A673 (cell line): ENCODE data around the gene NOL9. TPM values are rescaled to one million over a fixed set of nuclear protein-coding genes. Genes with fewer than 3 reads are reported as not detected.

Experiments
- BruUV-seq: library from RNA; stranded (reverse); fragments of 400-500 nt; replicated peaks from 2 replicates; lab custom pipeline; 2021; lab: Mats Ljungman, UMichigan
- CTCF ChIA-PET: fragments of 300-600 bp; sonication (Branson Sonifier 250); formaldehyde crosslinking; loops from one replicate; lab custom pipeline; 2022; ENCODE audit warnings: antibody characterized with exemption; lab: Charles Lee
- POLR2A ChIA-PET: fragments of 300-600 bp; sonication (Branson Sonifier 250); formaldehyde crosslinking; loops from one replicate; lab custom pipeline; 2022; ENCODE audit warnings: antibody characterized with exemption; ENCODE audit not compliant: low non-redundant PET; lab: Charles Lee
- DNase-seq: peaks from one replicate; pipeline ENCODE4 v3.0.0-alpha.2; 2015; ENCODE audit warnings: low spot score
- H3K27ac ChIP-seq: fragments of 200-600 bp; sonication (generic); 2 replicates; pipeline ENCODE4 v1.5.1; 2016; ENCODE audit warnings: mixed run types, low read depth, mild to moderate bottlenecking, mixed read lengths, antibody characterized with exemption, low read length; ENCODE audit not compliant: poor library complexity, severe bottlenecking
- H3K27me3 ChIP-seq: fragments of 200-600 bp; sonication (generic); replicated peaks from 2 replicates; pipeline ENCODE4 v1.6.1; 2017; ENCODE audit warnings: mixed run types, low read depth, mild to moderate bottlenecking, mixed read lengths, antibody characterized with exemption, low read length; ENCODE audit not compliant: insufficient read depth, poor library complexity
- H3K36me3 ChIP-seq: fragments of 200-600 bp; sonication (generic); 2 replicates; pipeline ENCODE4 v1.6.1; 2016; ENCODE audit warnings: mixed run types, mild to moderate bottlenecking, mixed read lengths, antibody characterized with exemption, low read length; ENCODE audit not compliant: insufficient read depth, poor library complexity, severe bottlenecking
- H3K4me1 ChIP-seq: fragments of 200-600 bp; sonication (generic); 2 replicates; pipeline ENCODE4 v1.6.1; 2017; ENCODE audit warnings: mixed run types, mild to moderate bottlenecking, mixed read lengths, antibody characterized with exemption, low read length; ENCODE audit not compliant: insufficient read depth, poor library complexity, severe bottlenecking
- H3K4me3 ChIP-seq: fragments of 200-600 bp; sonication (generic); 2 replicates; pipeline ENCODE4 v1.5.1; 2016; ENCODE audit warnings: low read depth, mixed run types, mild to moderate bottlenecking, mixed read lengths, low read length; ENCODE audit not compliant: poor library complexity, severe bottlenecking
- H3K9me3 ChIP-seq: fragments of 200-600 bp; sonication (generic); 2 replicates; pipeline ENCODE4 v1.6.1; 2016; ENCODE audit warnings: mixed run types, low read depth, mild to moderate bottlenecking, mixed read lengths, antibody characterized with exemption, low read length; ENCODE audit not compliant: poor library complexity, severe bottlenecking
- CTCF ChIP-seq: fragments of 300-800, 200-600 bp; sonication (generic); conservative IDR thresholded peaks from 2 replicates; pipeline ENCODE4 v1.5.1; 2017; ENCODE audit warnings: low read depth, mild to moderate bottlenecking, antibody characterized with exemption, low read length, moderate library complexity, mixed read lengths
- EZH2 ChIP-seq: fragments of 200-600 bp; sonication (generic); IDR thresholded peaks from 2 replicates; pipeline ENCODE4 v1.6.1; 2017; ENCODE audit warnings: borderline replicate concordance, low read depth, mild to moderate bottlenecking, mixed read lengths, antibody characterized with exemption, low read length; ENCODE audit not compliant: poor library complexity, severe bottlenecking
- intact Hi-C: fragments of 100-400 bp; cut with micrococcal nuclease; formaldehyde crosslinking; loops from one replicate; pipeline ENCODE4 v1.10.0; 2022; ENCODE audit not compliant: unreplicated experiment
- total RNA-seq: library from RNA; stranded (reverse); gene quantifications from 2 replicates; pipeline ENCODE4 v1.2.3, GENCODE V29; 2021

Gene NOL9
- total RNA-seq, 1 experiment from 2014 or later: 55.6 TPM

GRCh38 chr1:6473156-6473555 is 81.2 kb downstream of the NOL9 start:
- Histone ChIP-seq H3K27me3 (no peaks in the 10 kb centered on the region), H3K4me1 (no peaks in the 10 kb centered on the region), H3K9me3 (no peaks in the 10 kb centered on the region), H3K4me3 (no peak overlapping the region), H3K27ac (no peak overlapping the region), H3K36me3 (no peaks in the 10 kb centered on the region)
- no peak for DNase-seq
- POLR2A ChIA-PET: no interaction called here
- intact Hi-C loops: no loop called here
- BruUV-seq: no TSS peak
- CTCF ChIA-PET: interaction anchor here (0.9 to 1.1 kb wide), 2 partner anchors 12 to 227 kb away, joined by 3 to 5 read pairs; no protein-coding TSS in a partner anchor
- TF ChIP-seq EZH2 (no peak), CTCF (no peak)

- no peak overlapping the region for H3K4me3 ChIP-seq
- no peaks in the 10 kb centered on the region for H3K4me1 ChIP-seq
- ChIA-PET CTCF (interaction anchor here (1.1 kb wide), 1 partner anchor 226 kb away, joined by 3 read pairs; no protein-coding TSS in a partner anchor), POLR2A (no interaction called here)
- BruUV-seq: no TSS peak
- no peak overlapping the region for H3K27ac ChIP-seq
- no peak for DNase-seq
- H3K9me3 ChIP-seq: no peaks in the 10 kb centered on the region
- no peaks in the 10 kb centered on the region for H3K36me3 ChIP-seq
- peak; percentile 59 for TF ChIP-seq CTCF
- no peak for TF ChIP-seq EZH2
- intact Hi-C loops: no loop called here
- H3K27me3 ChIP-seq: no peaks in the 10 kb centered on the region
These were observed 81.9 kb downstream of the NOL9 start for GRCh38 chr1:6472391-6472790.

- Histone ChIP-seq H3K36me3 (no peaks in the 10 kb centered on the region), H3K4me1 (no peaks in the 10 kb centered on the region), H3K9me3 (no peaks in the 10 kb centered on the region), H3K27me3 (no peaks in the 10 kb centered on the region), H3K27ac (no peak overlapping the region), H3K4me3 (no peak overlapping the region)
- ChIA-PET POLR2A (no interaction called here), CTCF (no interaction called here)
- TF ChIP-seq CTCF (no peak), EZH2 (no peak)
- intact Hi-C loops: no loop called here
- DNase-seq: no peak
- BruUV-seq: no TSS peak
These were observed 82.3 kb downstream of the NOL9 start for GRCh38 chr1:6471970-6472368.

Other genes with a start within 250 kb of the NOL9 start
- 129 and 132 TPM in 2 replicates for gene ACOT7, start 160.7 kb downstream of the NOL9 start, total RNA-seq
- gene HES2, start 134.6 kb downstream of the NOL9 start, total RNA-seq: not detected in 2 replicates
- gene ESPN, start 129.7 kb downstream of the NOL9 start, total RNA-seq: not detected in 2 replicates
- gene TNFRSF25, start 88.3 kb downstream of the NOL9 start, total RNA-seq: 0.97 and 1.5 TPM in 2 replicates
- 0.86 and 2.3 TPM in 2 replicates for gene PLEKHG5, start 62.8 kb downstream of the NOL9 start, total RNA-seq
- not detected in 2 replicates for gene TAS1R1, start 794 bp upstream of the NOL9 start, total RNA-seq
- gene ZBTB48, start 25.5 kb upstream of the NOL9 start, total RNA-seq: 29.9 and 35.3 TPM in 2 replicates
- 29.4 and 38.0 TPM in 2 replicates for gene KLHL21, start 48.4 kb upstream of the NOL9 start, total RNA-seq
- gene PHF13, start 59.2 kb upstream of the NOL9 start, total RNA-seq: 37.8 and 44.2 TPM in 2 replicates
- 23.6 and 27.9 TPM in 2 replicates for gene THAP3, start 70.4 kb upstream of the NOL9 start, total RNA-seq
- 94.2 and 106 TPM in 2 replicates for gene DNAJC11, start 147.3 kb upstream of the NOL9 start, total RNA-seq
- 85.2 and 92.2 TPM in 2 replicates for gene CAMTA1, start 230.9 kb upstream of the NOL9 start, total RNA-seq